Vagina (tissue), 2 donors: ENCODE measurements around the gene ANAPC15.

ENCODE experiments used
- POLR2A ChIP-seq, 2 donors: fragments of 450-650 bp; IDR thresholded peaks; one replicate each; pipeline ENCODE4 v1.6.1; 2017; ENCODE audit warnings: antibody characterized with exemption in 2 of 2, mild to moderate bottlenecking in 2 of 2, moderate library complexity in 2 of 2
- POLR2AphosphoS5 ChIP-seq, 2 donors: sonication (generic); formaldehyde crosslinking; IDR thresholded peaks; one replicate each; pipeline ENCODE4 v1.9.0; 2017; ENCODE audit warnings: antibody characterized with exemption in 2 of 2, mild to moderate bottlenecking in 2 of 2, low read depth in 1 of 2; ENCODE audit not compliant: insufficient read depth in 1 of 2
- TF ChIP-seq, protein P1 (sequence below), 3 experiments: fragments of 450-650 bp in 2 of 3; fragments of 200-600 bp in 1 of 3; sonication (generic) in 1 of 3; IDR thresholded peaks; one replicate each; pipeline ENCODE4 v1.5.1; 2017 to 2019; ENCODE audit warnings: antibody characterized with exemption in 3 of 3, mild to moderate bottlenecking in 2 of 3, moderate library complexity in 2 of 3

DNA sequence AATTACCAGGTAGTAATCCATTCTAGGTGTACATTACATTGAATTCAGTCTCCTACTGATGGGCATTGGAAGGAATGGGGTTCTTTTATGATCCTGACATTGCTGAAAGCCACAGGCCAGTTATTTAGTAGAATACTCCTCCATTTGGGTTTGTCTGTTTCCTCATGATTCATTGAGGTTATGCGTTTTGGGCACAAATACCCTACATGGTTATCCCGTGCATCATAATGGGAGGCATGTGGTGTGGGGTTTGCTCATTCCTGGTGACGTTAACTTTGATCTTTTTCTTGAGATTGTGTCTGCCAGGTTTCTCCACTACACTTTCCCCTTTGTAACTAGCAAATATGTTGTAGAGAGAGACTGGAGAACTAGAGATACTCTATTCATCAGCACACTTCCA lies 28.6 kb upstream of the ANAPC15 start:
- TF ChIP-seq, protein P1, sequence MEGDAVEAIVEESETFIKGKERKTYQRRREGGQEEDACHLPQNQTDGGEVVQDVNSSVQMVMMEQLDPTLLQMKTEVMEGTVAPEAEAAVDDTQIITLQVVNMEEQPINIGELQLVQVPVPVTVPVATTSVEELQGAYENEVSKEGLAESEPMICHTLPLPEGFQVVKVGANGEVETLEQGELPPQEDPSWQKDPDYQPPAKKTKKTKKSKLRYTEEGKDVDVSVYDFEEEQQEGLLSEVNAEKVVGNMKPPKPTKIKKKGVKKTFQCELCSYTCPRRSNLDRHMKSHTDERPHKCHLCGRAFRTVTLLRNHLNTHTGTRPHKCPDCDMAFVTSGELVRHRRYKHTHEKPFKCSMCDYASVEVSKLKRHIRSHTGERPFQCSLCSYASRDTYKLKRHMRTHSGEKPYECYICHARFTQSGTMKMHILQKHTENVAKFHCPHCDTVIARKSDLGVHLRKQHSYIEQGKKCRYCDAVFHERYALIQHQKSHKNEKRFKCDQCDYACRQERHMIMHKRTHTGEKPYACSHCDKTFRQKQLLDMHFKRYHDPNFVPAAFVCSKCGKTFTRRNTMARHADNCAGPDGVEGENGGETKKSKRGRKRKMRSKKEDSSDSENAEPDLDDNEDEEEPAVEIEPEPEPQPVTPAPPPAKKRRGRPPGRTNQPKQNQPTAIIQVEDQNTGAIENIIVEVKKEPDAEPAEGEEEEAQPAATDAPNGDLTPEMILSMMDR (IDR thresholded peaks at IDR 0.05): no peak
- TF ChIP-seq POLR2A (IDR thresholded peaks at IDR 0.05) (no peak), POLR2AphosphoS5 (IDR thresholded peaks at IDR 0.05; ENCODE audit: insufficient read depth in 1 of 2, low read depth in 1 of 2) (no peak)
